Parathyroid adenoma (tissue), 2 donors: ENCODE data around the gene GTF2H3.
A peak's percentile ranks its signal among the peaks of the same experiment; 100 is the strongest.

Experiments used
- H2AFZ ChIP-seq: fragments of 300-600 bp; sonication (generic); one replicate; pipeline ENCODE4 v1.7.0; 2017; ENCODE audit warnings: antibody characterized with exemption, mild to moderate bottlenecking
- H3K27ac ChIP-seq: fragments of 300-600 bp; sonication (generic); one replicate; pipeline ENCODE4 v1.7.0; 2017
- H3K27me3 ChIP-seq: fragments of 300-600 bp; sonication (generic); one replicate; pipeline ENCODE4 v1.7.0; 2017; ENCODE audit warnings: low read length; ENCODE audit not compliant: control insufficient read depth, insufficient read depth
- H3K36me3 ChIP-seq: fragments of 300-600 bp; sonication (generic); one replicate; pipeline ENCODE4 v1.7.0; 2017; ENCODE audit warnings: low read length; ENCODE audit not compliant: control insufficient read depth, insufficient read depth
- H3K4me1 ChIP-seq: fragments of 300-600 bp; sonication (generic); one replicate; pipeline ENCODE4 v1.7.0; 2017; ENCODE audit warnings: control low read depth
- H3K4me2 ChIP-seq: fragments of 300-600 bp; sonication (generic); one replicate; pipeline ENCODE4 v1.7.0; 2017; ENCODE audit warnings: low read length
- H3K4me3 ChIP-seq: fragments of 300-600 bp; sonication (generic); one replicate; pipeline ENCODE4 v1.7.0; 2017; ENCODE audit warnings: low read depth, low read length
- H3K79me2 ChIP-seq: fragments of 300-600 bp; sonication (generic); one replicate; pipeline ENCODE4 v1.7.0; 2017; ENCODE audit warnings: control low read depth
- H3K9ac ChIP-seq: fragments of 300-600 bp; sonication (generic); one replicate; pipeline ENCODE4 v1.7.0; 2017; ENCODE audit warnings: mild to moderate bottlenecking
- H3K9me3 ChIP-seq: fragments of 300-600 bp; sonication (generic); one replicate; pipeline ENCODE4 v1.7.0; 2017; ENCODE audit warnings: low read length; ENCODE audit not compliant: control insufficient read depth
- CTCF ChIP-seq: fragments of 300-600 bp; sonication (generic); IDR thresholded peaks from one replicate; pipeline ENCODE4 v1.7.0; 2017; ENCODE audit warnings: antibody characterized with exemption, mild to moderate bottlenecking
- donor health status: primary hyperparathyroidism.

The GTF2H3 gene

GRCh38 chr12:123667771-123668170, 34.1 kb downstream of the GTF2H3 start:
- Histone ChIP-seq H3K36me3 (no peaks in the 10 kb centered on the region), H3K4me1 (no peaks in the 10 kb centered on the region), H3K9me3 (no peaks in the 10 kb centered on the region), H3K27ac (no peak overlapping the region), H3K27me3 (no peaks in the 10 kb centered on the region), H2AFZ (no peak overlapping the region), H3K79me2 (no peaks in the 10 kb centered on the region), H3K4me3 (no peak overlapping the region), H3K9ac (no peak overlapping the region), H3K4me2 (no peak overlapping the region)
- no peak for TF ChIP-seq CTCF

GRCh38 chr12:123670882-123671728, 37.5 kb downstream of the GTF2H3 start, which contains the start of gene TCTN2:
TCTN2 (plus strand) TSS chr12:123671113; CDS start chr12:123671241, 128 bp downstream.
- H3K27me3 ChIP-seq, result no peaks in the 10 kb centered on the region
- peak within 1 kb of the TSS; percentile 87 for H3K9ac ChIP-seq
- no peaks in the 10 kb centered on the region for H3K36me3 ChIP-seq
- peak within 1 kb of the TSS; percentile 98 for H2AFZ ChIP-seq
- no peaks in the 10 kb centered on the region for H3K79me2 ChIP-seq
- peak within 1 kb of the TSS; percentile 55 for H3K27ac ChIP-seq
- TF ChIP-seq CTCF, result no peak
- H3K4me1 ChIP-seq, result no peaks in the 10 kb centered on the region
- no peaks in the 10 kb centered on the region for H3K9me3 ChIP-seq
- peak within 1 kb of the TSS; percentile 86 for H3K4me3 ChIP-seq
- peak within 1 kb of the TSS; percentile 99 for H3K4me2 ChIP-seq

GRCh38 chr12:123671876-123672275, 38.2 kb downstream of the GTF2H3 start:
- peak overlapping the region; percentile 98 for H2AFZ ChIP-seq
- no peaks in the 10 kb centered on the region for H3K4me1 ChIP-seq
- TF ChIP-seq CTCF, result no peak
- no peaks in the 10 kb centered on the region for H3K79me2 ChIP-seq
- H3K27me3 ChIP-seq, result no peaks in the 10 kb centered on the region
- no peak overlapping the region for H3K9ac ChIP-seq
- peak overlapping the region; percentile 99 for H3K4me2 ChIP-seq
- no peak overlapping the region for H3K27ac ChIP-seq
- peak overlapping the region; percentile 86 for H3K4me3 ChIP-seq
- H3K9me3 ChIP-seq, result no peaks in the 10 kb centered on the region
- no peaks in the 10 kb centered on the region for H3K36me3 ChIP-seq

- H3K79me2 ChIP-seq, result no peaks in the 10 kb centered on the region
- H3K9ac ChIP-seq, result no peak overlapping the region
Measured at GRCh38 chr12:123675436-123675835, 41.8 kb downstream of the GTF2H3 start.

More at GRCh38 chr12:123675436-123675835, 41.8 kb downstream of the GTF2H3 start:
- Histone ChIP-seq H3K4me2 (no peak overlapping the region), H3K4me3 (no peak overlapping the region), H3K27me3 (no peaks in the 10 kb centered on the region), H3K36me3 (no peaks in the 10 kb centered on the region), H2AFZ (no peak overlapping the region), H3K9me3 (no peaks in the 10 kb centered on the region), H3K27ac (no peak overlapping the region), H3K4me1 (no peaks in the 10 kb centered on the region)
- TF ChIP-seq CTCF, result no peak
